GM12878 (cell line): ENCODE results near the gene S100A8. TPM values are rescaled to one million over a fixed set of nuclear protein-coding genes. Genes with fewer than 3 reads are reported as not detected.

Experiments
- polyA plus RNA-seq, 11 experiments: library from polyadenylated mRNA; depleted of rRNA in 4 of 11; unstranded in 6 of 11; stranded (reverse) in 5 of 11; fragments of >200 nt; fragmentation: Nextera tagmentation in 4 of 11; fragmentation: Illumina TruSeq in 1 of 11; extraction: Ambion mirVana in 4 of 11; extraction: Trizol in 1 of 11; gene quantifications; 1 replicate in 1 of 11; 2 replicates in 10 of 11; pipeline versions ENCODE4 v1.2.1 to v1.2.3, GENCODE V29; 2011 to 2016; ENCODE audit warnings: inconsistent platforms in 2 of 11, missing spikeins in 2 of 11, low read depth in 1 of 11
- small RNA-seq: library from RNA; depleted of rRNA; stranded (forward); fragments of <200 nt; gene quantifications from one replicate; pipeline ENCODE3, GENCODE V24; 2014
- total RNA-seq, 4 experiments: library from RNA; depleted of rRNA in 3 of 4; stranded (reverse); fragments of >200 nt in 3 of 4; fragmentation: Illumina TruSeq in 1 of 4; extraction: Trizol in 1 of 4; gene quantifications; 2 replicates each; pipeline versions ENCODE4 v1.2.1 to v1.2.3, GENCODE V29; 2013 to 2021

S100A8 gene
- total and polyA plus RNA-seq, 10 of the 15 experiments (the other 5 are each of a cell fraction or from before 2014, with no cell fraction given) = 0.28 TPM; not detected in 9

Small RNAs within 50 kb of the gene (small RNA-seq; reads per million reads assigned to genes)
- not detected for gene S100A15A

Other genes with a start within 250 kb of the S100A8 start
Only the 7 nearest of the 20 such genes appear.
- gene LORICRIN, start 131.4 kb downstream of the S100A8 start, total RNA-seq (2014; rRNA removed) = 0.06 TPM in 1 of 2 replicates, not detected in the other
- not detected in 2 replicates for gene LORICRIN, start 131.4 kb downstream of the S100A8 start, total RNA-seq (2014; rRNA removed; fragmentation: Illumina TruSeq; extraction: Trizol)
- not detected in 2 replicates for gene LORICRIN, start 131.4 kb downstream of the S100A8 start, total RNA-seq (2021)
- gene LORICRIN, start 131.4 kb downstream of the S100A8 start, polyA plus RNA-seq (2011; rRNA removed) = not detected in 2 replicates
- not detected in 2 replicates for gene LORICRIN, start 131.4 kb downstream of the S100A8 start, polyA plus RNA-seq (2014; fragmentation: Illumina TruSeq; extraction: Trizol)
- gene LORICRIN, start 131.4 kb downstream of the S100A8 start, polyA plus RNA-seq (2014; fragmentation: Nextera tagmentation; extraction: Ambion mirVana) = not detected
- gene LORICRIN, start 131.4 kb downstream of the S100A8 start, polyA plus RNA-seq (2014; rRNA removed) = 0.37 TPM in 1 of 2 replicates, not detected in the other
- gene LORICRIN, start 131.4 kb downstream of the S100A8 start, polyA plus RNA-seq (2016; fragmentation: Nextera tagmentation; extraction: Ambion mirVana) = not detected
- not detected in 2 replicates for gene PGLYRP3, start 78.1 kb downstream of the S100A8 start, total RNA-seq (2014; rRNA removed)
- gene PGLYRP3, start 78.1 kb downstream of the S100A8 start, total RNA-seq (2014; rRNA removed; fragmentation: Illumina TruSeq; extraction: Trizol) = not detected in 2 replicates
- gene PGLYRP3, start 78.1 kb downstream of the S100A8 start, total RNA-seq (2021) = 0.29 TPM in 1 of 2 replicates, not detected in the other
- gene PGLYRP3, start 78.1 kb downstream of the S100A8 start, polyA plus RNA-seq (2011; rRNA removed) = 0.19 and 0.49 TPM in 2 replicates
- 0.18 TPM in 1 of 2 replicates, not detected in the other for gene PGLYRP3, start 78.1 kb downstream of the S100A8 start, polyA plus RNA-seq (2014; fragmentation: Illumina TruSeq; extraction: Trizol)
- gene PGLYRP3, start 78.1 kb downstream of the S100A8 start, polyA plus RNA-seq (2014; fragmentation: Nextera tagmentation; extraction: Ambion mirVana) = not detected
- 0.22 TPM in 1 of 2 replicates, not detected in the other for gene PGLYRP3, start 78.1 kb downstream of the S100A8 start, polyA plus RNA-seq (2014; rRNA removed)
- under 1 TPM in 1 of 2 experiments, not detected in 1; 0.10 TPM for gene PGLYRP3, start 78.1 kb downstream of the S100A8 start, polyA plus RNA-seq (2016; fragmentation: Nextera tagmentation; extraction: Ambion mirVana)
- 0.38 and 0.45 TPM in 2 replicates for gene PGLYRP4, start 42.2 kb downstream of the S100A8 start, total RNA-seq (2014; rRNA removed)
- gene PGLYRP4, start 42.2 kb downstream of the S100A8 start, total RNA-seq (2014; rRNA removed; fragmentation: Illumina TruSeq; extraction: Trizol) = 0.22 and 0.32 TPM in 2 replicates
- gene PGLYRP4, start 42.2 kb downstream of the S100A8 start, total RNA-seq (2021) = 0.44 and 0.74 TPM in 2 replicates
- gene PGLYRP4, start 42.2 kb downstream of the S100A8 start, polyA plus RNA-seq (2011; rRNA removed) = 1.6 and 3.0 TPM in 2 replicates
- gene PGLYRP4, start 42.2 kb downstream of the S100A8 start, polyA plus RNA-seq (2014; fragmentation: Illumina TruSeq; extraction: Trizol) = 0.48 and 0.65 TPM in 2 replicates
- gene PGLYRP4, start 42.2 kb downstream of the S100A8 start, polyA plus RNA-seq (2014; fragmentation: Nextera tagmentation; extraction: Ambion mirVana) = under 1 TPM; 0.37 to 0.50 TPM
- 0.44 and 0.55 TPM in 2 replicates for gene PGLYRP4, start 42.2 kb downstream of the S100A8 start, polyA plus RNA-seq (2014; rRNA removed)
- under 1 TPM; 0.28 to 0.43 TPM for gene PGLYRP4, start 42.2 kb downstream of the S100A8 start, polyA plus RNA-seq (2016; fragmentation: Nextera tagmentation; extraction: Ambion mirVana)
- gene S100A9, start 33.2 kb downstream of the S100A8 start, total RNA-seq (2014; rRNA removed) = 0.68 and 1.3 TPM in 2 replicates
- 0.37 TPM in 1 of 2 replicates, not detected in the other for gene S100A9, start 33.2 kb downstream of the S100A8 start, total RNA-seq (2014; rRNA removed; fragmentation: Illumina TruSeq; extraction: Trizol)
- gene S100A9, start 33.2 kb downstream of the S100A8 start, total RNA-seq (2021) = 0.37 and 0.41 TPM in 2 replicates
- gene S100A9, start 33.2 kb downstream of the S100A8 start, polyA plus RNA-seq (2011; rRNA removed) = 1.4 and 1.7 TPM in 2 replicates
- 0.22 TPM in 1 of 2 replicates, not detected in the other for gene S100A9, start 33.2 kb downstream of the S100A8 start, polyA plus RNA-seq (2014; fragmentation: Illumina TruSeq; extraction: Trizol)
- gene S100A9, start 33.2 kb downstream of the S100A8 start, polyA plus RNA-seq (2014; fragmentation: Nextera tagmentation; extraction: Ambion mirVana) = under 1 TPM in 1 of 2 experiments, not detected in 1; 0.49 TPM
- 1.4 and 1.5 TPM in 2 replicates for gene S100A9, start 33.2 kb downstream of the S100A8 start, polyA plus RNA-seq (2014; rRNA removed)
- gene S100A9, start 33.2 kb downstream of the S100A8 start, polyA plus RNA-seq (2016; fragmentation: Nextera tagmentation; extraction: Ambion mirVana) = under 1 TPM in 1 of 2 experiments, not detected in 1; 0.31 TPM
- gene S100A12, start 15.5 kb downstream of the S100A8 start, total RNA-seq (2014; rRNA removed) = not detected in 2 replicates
- not detected in 2 replicates for gene S100A12, start 15.5 kb downstream of the S100A8 start, total RNA-seq (2014; rRNA removed; fragmentation: Illumina TruSeq; extraction: Trizol)
- gene S100A12, start 15.5 kb downstream of the S100A8 start, total RNA-seq (2021) = not detected in 2 replicates
- not detected in 2 replicates for gene S100A12, start 15.5 kb downstream of the S100A8 start, polyA plus RNA-seq (2011; rRNA removed)
- gene S100A12, start 15.5 kb downstream of the S100A8 start, polyA plus RNA-seq (2014; fragmentation: Illumina TruSeq; extraction: Trizol) = not detected in 2 replicates
- gene S100A12, start 15.5 kb downstream of the S100A8 start, polyA plus RNA-seq (2014; fragmentation: Nextera tagmentation; extraction: Ambion mirVana) = not detected
- not detected in 2 replicates for gene S100A12, start 15.5 kb downstream of the S100A8 start, polyA plus RNA-seq (2014; rRNA removed)
- not detected for gene S100A12, start 15.5 kb downstream of the S100A8 start, polyA plus RNA-seq (2016; fragmentation: Nextera tagmentation; extraction: Ambion mirVana)
- gene S100A7A, start 25.4 kb upstream of the S100A8 start, total RNA-seq (2014; rRNA removed) = not detected in 2 replicates
- gene S100A7A, start 25.4 kb upstream of the S100A8 start, total RNA-seq (2014; rRNA removed; fragmentation: Illumina TruSeq; extraction: Trizol) = not detected in 2 replicates
- gene S100A7A, start 25.4 kb upstream of the S100A8 start, total RNA-seq (2021) = not detected in 2 replicates
- gene S100A7A, start 25.4 kb upstream of the S100A8 start, polyA plus RNA-seq (2011; rRNA removed) = not detected in 2 replicates
- not detected in 2 replicates for gene S100A7A, start 25.4 kb upstream of the S100A8 start, polyA plus RNA-seq (2014; fragmentation: Illumina TruSeq; extraction: Trizol)
- gene S100A7A, start 25.4 kb upstream of the S100A8 start, polyA plus RNA-seq (2014; fragmentation: Nextera tagmentation; extraction: Ambion mirVana) = not detected
- gene S100A7A, start 25.4 kb upstream of the S100A8 start, polyA plus RNA-seq (2014; rRNA removed) = not detected in 2 replicates
- gene S100A7A, start 25.4 kb upstream of the S100A8 start, polyA plus RNA-seq (2016; fragmentation: Nextera tagmentation; extraction: Ambion mirVana) = not detected
- gene S100A7, start 69.6 kb upstream of the S100A8 start, total RNA-seq (2014; rRNA removed) = not detected in 2 replicates
- gene S100A7, start 69.6 kb upstream of the S100A8 start, total RNA-seq (2014; rRNA removed; fragmentation: Illumina TruSeq; extraction: Trizol) = not detected in 2 replicates
- gene S100A7, start 69.6 kb upstream of the S100A8 start, total RNA-seq (2021) = not detected in 2 replicates
- gene S100A7, start 69.6 kb upstream of the S100A8 start, polyA plus RNA-seq (2011; rRNA removed) = not detected in 2 replicates
- gene S100A7, start 69.6 kb upstream of the S100A8 start, polyA plus RNA-seq (2014; fragmentation: Illumina TruSeq; extraction: Trizol) = not detected in 2 replicates
- gene S100A7, start 69.6 kb upstream of the S100A8 start, polyA plus RNA-seq (2014; fragmentation: Nextera tagmentation; extraction: Ambion mirVana) = not detected
- not detected in 2 replicates for gene S100A7, start 69.6 kb upstream of the S100A8 start, polyA plus RNA-seq (2014; rRNA removed)
- not detected for gene S100A7, start 69.6 kb upstream of the S100A8 start, polyA plus RNA-seq (2016; fragmentation: Nextera tagmentation; extraction: Ambion mirVana)